G401.6 (cell line): ENCODE data around the gene TBC1D4.

Experiments used
- FAIRE-seq: peaks from 2 replicates; lab custom pipeline; 2012; peaks lifted over from hg19 to GRCh38; lab: Jason Lieb, UNC

TBC1D4 gene

GRCh38 chr13:75415694-75416093, 66.3 kb downstream of the TBC1D4 start:
- no peak for FAIRE-seq

GRCh38 chr13:75415171-75415570, 66.8 kb downstream of the TBC1D4 start:
- no peak for FAIRE-seq

- no peak for FAIRE-seq
Observed at GRCh38 chr13:75414036-75414827, 67.7 kb downstream of the TBC1D4 start.

- no peak for FAIRE-seq
Observed at GRCh38 chr13:75411924-75412537, 69.9 kb downstream of the TBC1D4 start.

- FAIRE-seq, result no peak
Observed at GRCh38 chr13:75410207-75410606, 71.8 kb downstream of the TBC1D4 start.

GRCh38 chr13:75407998-75408397, 74.0 kb downstream of the TBC1D4 start:
- FAIRE-seq, result no peak

- no peak for FAIRE-seq
Observed at GRCh38 chr13:75407473-75407872, 74.5 kb downstream of the TBC1D4 start.

- FAIRE-seq, result no peak
Observed at GRCh38 chr13:75405976-75406703, 75.8 kb downstream of the TBC1D4 start.

GRCh38 chr13:75404726-75405125, 77.2 kb downstream of the TBC1D4 start:
- FAIRE-seq, result no peak

GRCh38 chr13:75402787-75403186, 79.2 kb downstream of the TBC1D4 start:
- FAIRE-seq, result no peak

GRCh38 chr13:75400775-75401174, 81.2 kb downstream of the TBC1D4 start:
- no peak for FAIRE-seq

GRCh38 chr13:75399879-75400217, 82.1 kb downstream of the TBC1D4 start:
- no peak for FAIRE-seq

- FAIRE-seq, result no peak
Observed at GRCh38 chr13:75399168-75399878, 82.6 kb downstream of the TBC1D4 start.

GRCh38 chr13:75398072-75398471, 83.9 kb downstream of the TBC1D4 start:
- no peak for FAIRE-seq

GRCh38 chr13:75395901-75396300, 86.1 kb downstream of the TBC1D4 start:
- FAIRE-seq, result no peak

GRCh38 chr13:75395066-75395465, 86.9 kb downstream of the TBC1D4 start:
- no peak for FAIRE-seq

GRCh38 chr13:75393839-75394520, 88.0 kb downstream of the TBC1D4 start:
- FAIRE-seq, result no peak

GRCh38 chr13:75391432-75392100, 90.4 kb downstream of the TBC1D4 start:
- no peak for FAIRE-seq

GRCh38 chr13:75390229-75390628, 91.7 kb downstream of the TBC1D4 start:
- no peak for FAIRE-seq

GRCh38 chr13:75385708-75386083, 96.3 kb downstream of the TBC1D4 start:
- FAIRE-seq, result no peak

- FAIRE-seq, result no peak
Observed at GRCh38 chr13:75384879-75385707, 96.9 kb downstream of the TBC1D4 start.
